Loucy (cell line): ENCODE results near the gene PTCSC3.

Source experiments
- EZH2phosphoT487 ChIP-seq: fragments of 200-600 bp; IDR thresholded peaks from 2 replicates; pipeline ENCODE4 v1.6.1; 2018; ENCODE audit warnings: antibody characterized with exemption, mild to moderate bottlenecking, moderate library complexity, borderline replicate concordance
- TF ChIP-seq, protein P1 (sequence below): fragments of 200-600 bp; sonication (generic); conservative IDR thresholded peaks from 2 replicates; pipeline ENCODE4 v1.5.1; 2014; ENCODE audit warnings: mild to moderate bottlenecking, antibody characterized with exemption, low read length

DNA sequence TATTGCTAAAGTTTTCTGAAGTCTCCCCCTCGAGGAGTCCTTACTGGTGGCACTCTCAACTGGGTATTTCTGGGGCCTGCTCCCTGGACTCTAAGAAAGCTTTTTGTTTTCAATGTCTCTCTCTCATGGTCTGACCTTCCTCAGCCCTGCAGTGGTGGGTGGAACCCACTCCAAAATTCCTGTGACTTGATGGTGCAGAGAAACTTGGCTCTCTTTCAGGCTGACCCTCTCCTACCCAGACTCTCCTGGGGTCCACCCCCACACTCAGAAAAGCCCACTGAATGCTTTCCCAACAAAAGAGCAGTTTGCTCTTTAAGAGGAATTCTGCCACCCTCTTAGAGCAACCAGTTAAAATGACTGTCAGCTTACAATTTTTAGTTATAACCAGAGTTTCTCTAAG lies 967 bp upstream of the PTCSC3 start:
- TF ChIP-seq, protein P1, sequence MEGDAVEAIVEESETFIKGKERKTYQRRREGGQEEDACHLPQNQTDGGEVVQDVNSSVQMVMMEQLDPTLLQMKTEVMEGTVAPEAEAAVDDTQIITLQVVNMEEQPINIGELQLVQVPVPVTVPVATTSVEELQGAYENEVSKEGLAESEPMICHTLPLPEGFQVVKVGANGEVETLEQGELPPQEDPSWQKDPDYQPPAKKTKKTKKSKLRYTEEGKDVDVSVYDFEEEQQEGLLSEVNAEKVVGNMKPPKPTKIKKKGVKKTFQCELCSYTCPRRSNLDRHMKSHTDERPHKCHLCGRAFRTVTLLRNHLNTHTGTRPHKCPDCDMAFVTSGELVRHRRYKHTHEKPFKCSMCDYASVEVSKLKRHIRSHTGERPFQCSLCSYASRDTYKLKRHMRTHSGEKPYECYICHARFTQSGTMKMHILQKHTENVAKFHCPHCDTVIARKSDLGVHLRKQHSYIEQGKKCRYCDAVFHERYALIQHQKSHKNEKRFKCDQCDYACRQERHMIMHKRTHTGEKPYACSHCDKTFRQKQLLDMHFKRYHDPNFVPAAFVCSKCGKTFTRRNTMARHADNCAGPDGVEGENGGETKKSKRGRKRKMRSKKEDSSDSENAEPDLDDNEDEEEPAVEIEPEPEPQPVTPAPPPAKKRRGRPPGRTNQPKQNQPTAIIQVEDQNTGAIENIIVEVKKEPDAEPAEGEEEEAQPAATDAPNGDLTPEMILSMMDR = no peak
- TF ChIP-seq EZH2phosphoT487 = no peak
